Activated CD4-positive, CD25-positive, alpha-beta regulatory T cell treated with anti-CD3 and anti-CD28 coated beads, Interleukin-2, amount 50 U/mL, for 24 hours (primary cell): ENCODE measurements around the gene POLR1F.

Experiments
- ATAC-seq, 2 donors: fragments of 150-1000 bp; cut with Tn5 transposase; one replicate each; pipeline ENCODE4 v1.10.0; 2021; ENCODE audit warnings: mild to moderate bottlenecking in 1 of 2, moderate library complexity in 1 of 2

The POLR1F gene

DNA sequence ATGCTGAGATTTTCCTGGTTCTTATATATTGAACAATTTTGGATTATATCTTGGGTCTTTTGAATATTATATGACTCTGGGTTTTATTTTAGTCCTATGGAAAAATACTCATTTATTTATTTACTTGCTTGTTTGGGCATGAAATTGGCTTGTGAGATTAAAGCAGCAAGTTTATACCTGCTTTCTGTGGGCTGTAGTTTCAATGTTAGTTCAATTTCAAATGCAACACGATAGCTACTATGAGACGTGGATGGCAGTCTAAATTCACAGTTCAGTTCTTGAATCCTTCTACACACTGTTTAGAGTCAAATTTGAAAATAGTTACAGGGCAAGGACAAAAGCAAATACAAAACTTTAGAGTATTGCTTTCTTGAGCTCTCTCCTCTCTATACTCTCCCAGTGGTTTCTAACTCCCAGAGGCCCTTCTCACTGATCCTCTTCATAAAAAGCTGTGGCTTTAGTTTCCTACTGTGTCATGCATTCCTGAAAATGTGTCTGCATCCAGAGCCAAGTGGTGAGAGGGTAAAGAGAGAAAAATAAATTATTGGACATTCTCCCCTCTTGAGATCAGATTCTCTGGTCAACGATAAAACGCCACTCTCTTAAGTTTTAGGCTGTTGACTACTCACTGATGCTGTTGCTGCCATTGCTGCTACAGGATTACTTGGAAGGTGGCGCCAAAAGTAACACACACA is 34.4 kb downstream of the POLR1F start:
- ATAC-seq = no peak

DNA sequence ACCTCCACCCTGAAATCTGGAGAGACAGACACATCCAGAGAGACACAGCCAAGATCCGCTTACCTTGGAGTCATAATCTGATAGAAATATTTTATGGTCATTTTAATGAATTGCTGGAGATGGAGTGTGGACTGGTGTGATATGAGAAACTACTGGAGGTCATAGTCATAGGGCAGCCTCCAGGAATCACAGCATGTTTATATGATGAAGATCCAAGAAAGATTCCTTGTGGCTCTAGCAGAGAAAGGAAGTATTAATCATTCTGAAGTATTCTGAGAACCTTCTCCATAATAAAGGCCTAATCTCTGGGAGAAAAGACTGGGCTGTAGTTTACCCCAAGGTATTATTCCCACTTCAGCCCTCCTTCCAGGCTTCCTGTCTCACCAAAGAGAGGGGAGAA is 38.0 kb downstream of the POLR1F start:
- no peak for ATAC-seq

DNA sequence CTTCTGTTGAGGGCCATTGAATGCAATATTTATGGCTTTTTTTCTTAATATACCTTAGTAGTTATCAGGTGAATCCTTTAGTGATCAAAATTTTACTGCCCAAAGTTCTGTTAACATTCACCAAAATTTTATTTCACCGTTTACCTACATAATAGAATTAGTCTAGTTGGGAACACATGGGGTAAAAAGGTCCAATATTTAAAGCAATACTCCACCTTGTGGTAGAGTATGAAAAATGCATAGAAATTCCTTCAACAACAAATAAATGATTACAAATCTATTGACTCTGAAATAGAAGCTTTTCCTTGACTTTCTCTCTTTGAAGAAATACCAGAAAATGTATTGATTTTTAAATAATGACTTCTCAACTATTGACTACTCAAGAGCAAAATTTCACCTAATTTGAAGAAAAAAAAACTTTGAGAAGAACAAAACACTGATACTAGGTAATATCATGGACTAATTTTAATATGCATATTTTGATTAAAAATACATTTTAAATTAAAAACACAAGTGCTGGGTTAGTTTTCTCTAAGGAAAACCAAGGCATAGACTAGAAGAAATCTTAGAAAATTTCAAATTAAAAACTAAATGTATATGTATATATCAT is 43.3 kb downstream of the POLR1F start:
- ATAC-seq = no peak

DNA sequence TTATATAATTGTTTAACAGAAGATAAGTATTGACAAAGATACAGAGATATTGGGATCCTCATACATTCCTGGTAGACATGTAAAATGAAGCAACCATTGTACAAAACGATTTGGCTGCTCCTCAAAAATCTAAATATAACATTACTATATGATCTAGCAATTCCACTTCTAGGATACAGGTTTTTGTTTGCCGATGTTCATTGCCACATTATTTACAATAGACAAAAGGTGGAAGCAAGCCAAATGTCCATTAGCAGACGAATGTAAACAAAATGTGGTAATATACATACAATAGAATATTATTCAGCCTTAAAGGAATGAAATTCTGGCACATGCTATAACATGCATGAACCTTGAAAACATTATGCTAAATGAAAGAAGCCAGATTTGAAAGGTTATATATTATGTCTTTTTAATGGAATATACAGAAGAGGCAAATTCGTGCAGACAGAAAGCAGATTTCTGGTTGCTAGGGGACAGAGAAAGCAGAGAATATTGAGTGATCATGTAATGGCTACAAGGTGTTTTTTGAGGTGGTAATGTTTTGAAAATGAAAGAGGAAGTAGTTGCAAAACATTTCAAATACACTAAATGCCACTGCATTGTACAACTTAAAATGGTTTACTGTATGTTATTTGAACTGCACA is 44.9 kb downstream of the POLR1F start:
- no peak for ATAC-seq

DNA sequence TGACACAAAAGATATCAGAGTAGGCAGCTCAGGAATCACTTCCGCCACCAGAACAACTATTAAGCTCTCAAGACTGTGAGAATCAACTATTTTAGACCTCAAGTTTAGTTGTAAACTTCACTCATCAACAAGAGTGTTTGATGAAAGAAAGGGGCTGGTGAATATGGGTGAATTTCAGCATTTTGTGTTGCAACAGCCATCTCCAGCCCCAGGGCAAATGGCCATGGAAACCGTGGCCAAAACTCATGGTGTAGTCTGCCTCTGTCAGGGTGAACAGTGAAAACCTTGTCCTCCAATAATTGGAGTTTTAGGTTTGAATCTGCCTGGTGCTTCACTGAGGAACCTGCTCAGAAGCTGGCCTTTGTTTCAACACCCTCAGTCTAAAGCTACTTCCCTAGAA is 60.0 kb downstream of the POLR1F start:
- no peak for ATAC-seq
